ENCODE data around the gene RPRD1B.

Gene RPRD1B

DNA sequence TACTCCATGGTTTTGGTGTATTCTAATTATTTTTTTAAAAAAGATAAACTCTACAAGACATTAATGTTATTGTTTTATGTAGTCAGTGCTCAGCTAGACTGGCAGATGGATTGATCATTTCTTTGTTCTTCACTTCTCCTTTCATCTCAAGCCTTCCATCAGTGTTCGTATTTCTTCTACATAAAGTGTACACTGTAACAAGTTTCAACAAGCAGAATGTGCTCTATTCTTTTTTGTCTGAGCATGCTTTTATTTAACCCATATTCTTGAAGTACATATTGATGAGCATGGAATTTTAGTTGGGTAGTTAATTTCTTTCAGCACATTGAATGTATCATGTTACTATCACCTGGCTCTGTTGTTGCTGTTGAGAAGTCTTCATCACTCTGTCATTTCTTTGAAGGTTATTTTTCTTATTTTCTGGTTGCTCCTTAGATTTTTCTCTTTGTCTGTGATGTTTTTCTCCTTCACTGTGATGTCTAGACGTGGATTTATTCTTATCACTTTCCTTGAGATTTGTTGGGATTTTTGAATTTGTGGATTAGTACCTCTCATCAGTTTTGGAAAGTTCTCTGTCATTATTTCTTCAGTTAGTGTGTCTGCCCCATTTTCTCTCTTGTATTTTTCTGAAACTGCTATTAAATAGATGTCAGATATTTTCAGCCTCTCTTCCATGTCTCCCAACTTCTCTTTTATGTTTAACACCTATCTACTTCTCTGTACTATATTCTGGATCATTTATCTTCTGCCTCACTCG is 83.0 kb downstream of the RPRD1B start:
- Histone ChIP-seq H3K9me3 (replicated peaks in 1 of 2; ENCODE audit: control insufficient read depth in 2 of 2, insufficient read depth in 1 of 2, low read depth in 1 of 2, low read length in 2 of 2) (no peaks in the 10 kb centered on the region), H4K8ac (ENCODE audit: low read depth, low read length) (no peak overlapping the region), H3K9ac (ENCODE audit: low read depth, low read length, poor library complexity) (no peak overlapping the region), H3K23ac (ENCODE audit: low read depth, low read length, poor library complexity) (no peak overlapping the region), H2BK12ac (ENCODE audit: low read length) (no peak overlapping the region), H2BK120ac (ENCODE audit: low read depth, low read length) (no peak overlapping the region), H3K79me1 (ENCODE audit: low read depth, low read length) (no peaks in the 10 kb centered on the region), H3K4me1 (ENCODE audit: control insufficient read depth in 2 of 2, insufficient read depth in 1 of 2, low read depth in 1 of 2, low read length in 2 of 2) (no peaks in the 10 kb centered on the region), H3K4me3 (ENCODE audit: low read length in 2 of 2) (no peak overlapping the region), H3K18ac (ENCODE audit: low read length) (no peak overlapping the region), H3K27ac (replicated peaks; ENCODE audit: low read length) (no peak overlapping the region), H2AFZ (ENCODE audit: low read length) (no peak overlapping the region), H2BK15ac (ENCODE audit: low read length) (no peak overlapping the region), H2BK5ac (ENCODE audit: low read length) (no peak overlapping the region), H3K14ac (ENCODE audit: low read length) (no peak overlapping the region), H2AK5ac (ENCODE audit: low read depth, low read length) (no peak overlapping the region), H3K4ac (ENCODE audit: low read length) (no peak overlapping the region), H3K36me3 (replicated peaks in 1 of 2; ENCODE audit: control insufficient read depth in 2 of 2, insufficient read depth in 2 of 2, low read length in 2 of 2) (no peaks in the 10 kb centered on the region), H3K4me2 (ENCODE audit: insufficient read depth, low read length, poor library complexity, severe bottlenecking) (no peak overlapping the region), H4K91ac (ENCODE audit: low read depth, low read length, poor library complexity) (no peak overlapping the region), H3K27me3 (ENCODE audit: control insufficient read depth in 3 of 3, insufficient read depth in 3 of 3, low read depth in 1 of 3, low read length in 3 of 3) (no peaks in the 10 kb centered on the region)
- no peak for DNase-seq (ENCODE audit: low spot score)
- WGBS, 2 donors (ENCODE audit: extremely low coverage in 2 of 2, insufficient read length in 2 of 2, insufficient replicate concordance in 1 of 2) = no CpG with 5 or more reads among the region's 3 CpGs

DNA sequence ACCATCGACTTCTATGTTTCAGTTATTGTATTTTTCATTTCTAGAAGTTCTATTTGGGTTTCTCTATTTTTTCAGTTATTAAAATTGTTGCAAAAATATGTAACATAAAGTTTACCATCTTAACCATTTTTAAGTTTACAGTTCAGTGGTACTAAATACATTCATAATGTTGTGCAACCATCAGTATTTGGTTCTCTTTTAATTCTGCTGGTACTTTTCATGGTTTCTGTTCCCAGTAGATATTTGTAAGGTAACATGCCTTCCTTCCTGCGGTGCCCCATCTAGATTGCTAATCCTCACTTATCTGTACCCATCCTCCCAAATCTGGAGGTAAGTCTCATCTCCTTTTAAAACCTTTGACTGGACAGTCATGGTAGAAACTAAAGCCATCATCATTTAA is 83.7 kb downstream of the RPRD1B start:
- Histone ChIP-seq H3K4ac (ENCODE audit: low read length) (no peak overlapping the region), H3K9me3 (replicated peaks in 1 of 2; ENCODE audit: control insufficient read depth in 2 of 2, insufficient read depth in 1 of 2, low read depth in 1 of 2, low read length in 2 of 2) (no peaks in the 10 kb centered on the region), H2BK15ac (ENCODE audit: low read length) (no peak overlapping the region), H3K27ac (replicated peaks; ENCODE audit: low read length) (no peak overlapping the region), H3K36me3 (replicated peaks in 1 of 2; ENCODE audit: control insufficient read depth in 2 of 2, insufficient read depth in 2 of 2, low read length in 2 of 2) (no peaks in the 10 kb centered on the region), H3K4me2 (ENCODE audit: insufficient read depth, low read length, poor library complexity, severe bottlenecking) (no peak overlapping the region), H3K4me1 (ENCODE audit: control insufficient read depth in 2 of 2, insufficient read depth in 1 of 2, low read depth in 1 of 2, low read length in 2 of 2) (no peaks in the 10 kb centered on the region), H3K9ac (ENCODE audit: low read depth, low read length, poor library complexity) (no peak overlapping the region), H2BK120ac (ENCODE audit: low read depth, low read length) (no peak overlapping the region), H3K18ac (ENCODE audit: low read length) (no peak overlapping the region), H2BK12ac (ENCODE audit: low read length) (no peak overlapping the region), H3K79me1 (ENCODE audit: low read depth, low read length) (no peaks in the 10 kb centered on the region), H3K27me3 (ENCODE audit: control insufficient read depth in 3 of 3, insufficient read depth in 3 of 3, low read depth in 1 of 3, low read length in 3 of 3) (no peaks in the 10 kb centered on the region), H3K14ac (ENCODE audit: low read length) (no peak overlapping the region), H3K23ac (ENCODE audit: low read depth, low read length, poor library complexity) (no peak overlapping the region), H4K8ac (ENCODE audit: low read depth, low read length) (no peak overlapping the region), H2AFZ (ENCODE audit: low read length) (no peak overlapping the region), H3K4me3 (ENCODE audit: low read length in 2 of 2) (no peak overlapping the region), H2BK5ac (ENCODE audit: low read length) (no peak overlapping the region), H2AK5ac (ENCODE audit: low read depth, low read length) (no peak overlapping the region), H4K91ac (ENCODE audit: low read depth, low read length, poor library complexity) (no peak overlapping the region)
- no peak for DNase-seq (ENCODE audit: low spot score)
- WGBS, 2 donors (ENCODE audit: extremely low coverage in 2 of 2, insufficient read length in 2 of 2, insufficient replicate concordance in 1 of 2) = no CpG with 5 or more reads among the region's 2 CpGs

DNA sequence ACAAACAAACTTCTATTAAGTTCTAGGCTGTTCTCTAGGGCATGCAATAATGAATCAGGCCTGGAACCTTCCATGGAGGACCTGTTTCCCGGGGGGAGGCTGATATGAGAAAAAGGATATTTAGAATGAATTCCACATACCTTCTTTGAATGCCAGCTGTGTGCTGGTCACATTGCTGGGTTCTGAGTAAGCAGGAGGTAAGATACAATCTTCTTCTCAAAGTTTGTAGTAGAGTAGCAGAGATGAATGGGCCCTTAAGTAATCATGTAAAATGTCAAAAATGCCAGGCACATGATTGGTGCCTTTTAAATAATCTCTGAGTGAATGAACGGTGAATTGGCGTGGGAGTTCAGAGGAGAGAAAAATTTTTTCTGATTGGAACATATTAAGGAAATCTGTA is 84.1 kb downstream of the RPRD1B start:
- no peak overlapping the region for H2BK120ac ChIP-seq (ENCODE audit: low read depth, low read length)
- DNase-seq (ENCODE audit: low spot score) = no peak
- no peaks in the 10 kb centered on the region for H3K9me3 ChIP-seq (replicated peaks in 1 of 2; ENCODE audit: control insufficient read depth in 2 of 2, insufficient read depth in 1 of 2, low read depth in 1 of 2, low read length in 2 of 2)
- H3K4ac ChIP-seq (ENCODE audit: low read length) = no peak overlapping the region
- H3K9ac ChIP-seq (ENCODE audit: low read depth, low read length, poor library complexity) = no peak overlapping the region
- no peak overlapping the region for H3K4me2 ChIP-seq (ENCODE audit: insufficient read depth, low read length, poor library complexity, severe bottlenecking)
- WGBS, 2 donors (ENCODE audit: extremely low coverage in 2 of 2, insufficient read length in 2 of 2, insufficient replicate concordance in 1 of 2) = no CpG with 5 or more reads among the region's 3 CpGs
- H3K18ac ChIP-seq (ENCODE audit: low read length) = no peak overlapping the region
- H3K4me3 ChIP-seq (ENCODE audit: low read length in 2 of 2) = no peak overlapping the region
- no peaks in the 10 kb centered on the region for H3K4me1 ChIP-seq (ENCODE audit: control insufficient read depth in 2 of 2, insufficient read depth in 1 of 2, low read depth in 1 of 2, low read length in 2 of 2)
- no peak overlapping the region for H4K91ac ChIP-seq (ENCODE audit: low read depth, low read length, poor library complexity)
- H3K27me3 ChIP-seq (ENCODE audit: control insufficient read depth in 3 of 3, insufficient read depth in 3 of 3, low read depth in 1 of 3, low read length in 3 of 3) = no peaks in the 10 kb centered on the region
- no peak overlapping the region for H4K8ac ChIP-seq (ENCODE audit: low read depth, low read length)
- H3K36me3 ChIP-seq (replicated peaks in 1 of 2; ENCODE audit: control insufficient read depth in 2 of 2, insufficient read depth in 2 of 2, low read length in 2 of 2) = no peaks in the 10 kb centered on the region
- H2BK12ac ChIP-seq (ENCODE audit: low read length) = no peak overlapping the region
- H2BK5ac ChIP-seq (ENCODE audit: low read length) = no peak overlapping the region
- no peaks in the 10 kb centered on the region for H3K79me1 ChIP-seq (ENCODE audit: low read depth, low read length)
- no peak overlapping the region for H2AFZ ChIP-seq (ENCODE audit: low read length)
- H3K23ac ChIP-seq (ENCODE audit: low read depth, low read length, poor library complexity) = no peak overlapping the region
- H2BK15ac ChIP-seq (ENCODE audit: low read length) = no peak overlapping the region
- H2AK5ac ChIP-seq (ENCODE audit: low read depth, low read length) = no peak overlapping the region
- no peak overlapping the region for H3K27ac ChIP-seq (replicated peaks; ENCODE audit: low read length)
- H3K14ac ChIP-seq (ENCODE audit: low read length) = no peak overlapping the region

DNA sequence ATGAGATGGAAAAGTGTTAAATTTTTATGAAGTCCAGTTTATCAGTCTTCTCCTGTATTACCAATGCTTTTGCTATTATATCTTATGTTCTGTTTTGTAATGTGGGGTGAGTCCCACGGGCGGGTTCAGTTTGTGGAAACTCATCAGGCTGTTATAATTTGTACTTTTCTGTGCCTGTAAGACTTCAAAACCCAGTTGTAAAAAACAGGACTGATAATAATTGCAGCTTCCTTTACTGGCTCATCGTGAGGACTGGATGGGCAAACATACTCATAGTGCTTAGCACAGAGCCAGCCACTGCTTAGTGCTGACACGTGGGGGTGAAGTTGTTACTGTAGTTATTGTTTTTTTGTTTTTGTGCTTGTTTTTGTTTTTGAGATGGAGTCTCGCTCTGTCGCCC is 85.9 kb downstream of the RPRD1B start:
- Histone ChIP-seq H3K14ac (ENCODE audit: low read length) (no peak overlapping the region), H3K4me1 (ENCODE audit: control insufficient read depth in 2 of 2, insufficient read depth in 1 of 2, low read depth in 1 of 2, low read length in 2 of 2) (peaks cover 0 to 5% of the 10 kb centered on the region in 2 donors)
- no CpG with 5 or more reads among the region's 6 CpGs for WGBS, 2 donors (ENCODE audit: extremely low coverage in 2 of 2, insufficient read length in 2 of 2, insufficient replicate concordance in 1 of 2)

More for the DNA sequence above, 85.9 kb downstream of the RPRD1B start:
- Histone ChIP-seq H2AK5ac (ENCODE audit: low read depth, low read length) (no peak overlapping the region), H3K18ac (ENCODE audit: low read length) (no peak overlapping the region), H2BK12ac (ENCODE audit: low read length) (no peak overlapping the region), H4K91ac (ENCODE audit: low read depth, low read length, poor library complexity) (no peak overlapping the region), H4K8ac (ENCODE audit: low read depth, low read length) (no peak overlapping the region), H2AFZ (ENCODE audit: low read length) (no peak overlapping the region), H2BK120ac (ENCODE audit: low read depth, low read length) (no peak overlapping the region), H3K23ac (ENCODE audit: low read depth, low read length, poor library complexity) (no peak overlapping the region), H3K36me3 (replicated peaks in 1 of 2; ENCODE audit: control insufficient read depth in 2 of 2, insufficient read depth in 2 of 2, low read length in 2 of 2) (no peaks in the 10 kb centered on the region), H3K9me3 (replicated peaks in 1 of 2; ENCODE audit: control insufficient read depth in 2 of 2, insufficient read depth in 1 of 2, low read depth in 1 of 2, low read length in 2 of 2) (no peaks in the 10 kb centered on the region), H3K4me2 (ENCODE audit: insufficient read depth, low read length, poor library complexity, severe bottlenecking) (no peak overlapping the region), H3K4ac (ENCODE audit: low read length) (no peak overlapping the region), H2BK15ac (ENCODE audit: low read length) (no peak overlapping the region), H3K27me3 (ENCODE audit: control insufficient read depth in 3 of 3, insufficient read depth in 3 of 3, low read depth in 1 of 3, low read length in 3 of 3) (no peaks in the 10 kb centered on the region), H3K79me1 (ENCODE audit: low read depth, low read length) (no peaks in the 10 kb centered on the region), H2BK5ac (ENCODE audit: low read length) (no peak overlapping the region), H3K27ac (replicated peaks; ENCODE audit: low read length) (no peak overlapping the region), H3K9ac (ENCODE audit: low read depth, low read length, poor library complexity) (no peak overlapping the region), H3K4me3 (ENCODE audit: low read length in 2 of 2) (no peak overlapping the region)
- no peak for DNase-seq (ENCODE audit: low spot score)

Data from neuronal stem cell (in vitro differentiated cells).